ENCODE data around the gene GUCY2D. TPM values are rescaled to one million over a fixed set of nuclear protein-coding genes. Genes with fewer than 3 reads are reported as not detected.
"Not testable (repeated sequence)": the region's sequence is repeated elsewhere in the genome, so short reads cannot be mapped to it uniquely, and the experiment has no call there.

Gene GUCY2D
- total RNA-seq, result under 0.01 TPM

GRCh38 chr17:8001976-8002720 is at the start of gene GUCY2D:
TSS of gene GUCY2D (plus strand) at chr17:8002615. CDS start at chr17:8003048, 433 bp downstream.
- FAIRE-seq (no peak), DNase-seq (ENCODE audit: low spot score in 2 of 2) (peak in 1 of 2 donors; percentile 53)

- not testable (repeated sequence) for FAIRE-seq; DNase-seq (ENCODE audit: low spot score in 2 of 2)
Measured at GRCh38 chr17:7953266-7953665, 49.1 kb upstream of the GUCY2D start.

- FAIRE-seq, result no peak
- DNase-seq (ENCODE audit: low spot score in 2 of 2), result no peak
Measured at GRCh38 chr17:7955414-7956227, 46.8 kb upstream of the GUCY2D start.

GRCh38 chr17:7956228-7956965 is 46.0 kb upstream of the GUCY2D start:
- no peak for FAIRE-seq
- DNase-seq (ENCODE audit: low spot score in 2 of 2), result no peak

- no peak for DNase-seq (ENCODE audit: low spot score in 2 of 2)
- FAIRE-seq, result no peak
Measured at GRCh38 chr17:7959503-7960253, 42.7 kb upstream of the GUCY2D start.

- no peak for DNase-seq (ENCODE audit: low spot score in 2 of 2)
Measured at GRCh38 chr17:7961421-7961820, 41.0 kb upstream of the GUCY2D start.

GRCh38 chr17:7967751-7968150 is 34.7 kb upstream of the GUCY2D start:
- FAIRE-seq, result no peak
- no peak for DNase-seq (ENCODE audit: low spot score in 2 of 2)

More at GRCh38 chr17:7961421-7961820, 41.0 kb upstream of the GUCY2D start:
- FAIRE-seq, result no peak

GRCh38 chr17:7969433-7969832 is 33.0 kb upstream of the GUCY2D start:
- no peak for FAIRE-seq
- DNase-seq (ENCODE audit: low spot score in 2 of 2), result no peak

- DNase-seq (ENCODE audit: low spot score in 2 of 2) (no peak), FAIRE-seq (no peak)
Measured at GRCh38 chr17:7971651-7972050, 30.8 kb upstream of the GUCY2D start.

GRCh38 chr17:7972131-7972785 is 30.2 kb upstream of the GUCY2D start:
- FAIRE-seq (no peak), DNase-seq (ENCODE audit: low spot score in 2 of 2) (no peak)

GRCh38 chr17:7974638-7975131 is 27.7 kb upstream of the GUCY2D start:
- FAIRE-seq, result no peak
- no peak for DNase-seq (ENCODE audit: low spot score in 2 of 2)

- FAIRE-seq, result no peak
- no peak for DNase-seq (ENCODE audit: low spot score in 2 of 2)
Measured at GRCh38 chr17:7977039-7977438, 25.4 kb upstream of the GUCY2D start.

- FAIRE-seq (no peak), DNase-seq (ENCODE audit: low spot score in 2 of 2) (no peak)
Measured at GRCh38 chr17:7977805-7978204, 24.6 kb upstream of the GUCY2D start.

GRCh38 chr17:7982173-7982572 is 20.2 kb upstream of the GUCY2D start:
- no peak for FAIRE-seq
- no peak for DNase-seq (ENCODE audit: low spot score in 2 of 2)

GRCh38 chr17:7982666-7983065 is 19.7 kb upstream of the GUCY2D start:
- DNase-seq (ENCODE audit: low spot score in 2 of 2) (no peak), FAIRE-seq (no peak)

GRCh38 chr17:7984904-7985303 is 17.5 kb upstream of the GUCY2D start:
- DNase-seq (ENCODE audit: low spot score in 2 of 2), result no peak
- no peak for FAIRE-seq

GRCh38 chr17:7987112-7987893 is 15.1 kb upstream of the GUCY2D start:
- FAIRE-seq (no peak), DNase-seq (ENCODE audit: low spot score in 2 of 2) (no peak)

GRCh38 chr17:7988750-7989178 is 13.7 kb upstream of the GUCY2D start:
- DNase-seq (ENCODE audit: low spot score in 2 of 2) (peak; percentile 66 to 74), FAIRE-seq (peak; percentile 42)

Measured in frontal cortex (tissue), 4 donors.